ENCODE results near the gene ZFYVE21. TPM values are rescaled to one million over a fixed set of nuclear protein-coding genes. Genes with fewer than 3 reads are reported as not detected.
A peak's percentile ranks its signal among the peaks of the same experiment; 100 is the strongest.

ZFYVE21 gene
- total RNA-seq, 6 experiments from 2014 or later: 20.9 to 35.2 (median 27.6) TPM

GRCh38 chr14:103713304-103714062 lies 2.1 kb upstream of the ZFYVE21 start:
- no peaks in the 10 kb centered on the region for H3K36me3 ChIP-seq
- no peak for TF ChIP-seq POLR2A (IDR thresholded peaks at IDR 0.05)
- TF ChIP-seq, protein P1, sequence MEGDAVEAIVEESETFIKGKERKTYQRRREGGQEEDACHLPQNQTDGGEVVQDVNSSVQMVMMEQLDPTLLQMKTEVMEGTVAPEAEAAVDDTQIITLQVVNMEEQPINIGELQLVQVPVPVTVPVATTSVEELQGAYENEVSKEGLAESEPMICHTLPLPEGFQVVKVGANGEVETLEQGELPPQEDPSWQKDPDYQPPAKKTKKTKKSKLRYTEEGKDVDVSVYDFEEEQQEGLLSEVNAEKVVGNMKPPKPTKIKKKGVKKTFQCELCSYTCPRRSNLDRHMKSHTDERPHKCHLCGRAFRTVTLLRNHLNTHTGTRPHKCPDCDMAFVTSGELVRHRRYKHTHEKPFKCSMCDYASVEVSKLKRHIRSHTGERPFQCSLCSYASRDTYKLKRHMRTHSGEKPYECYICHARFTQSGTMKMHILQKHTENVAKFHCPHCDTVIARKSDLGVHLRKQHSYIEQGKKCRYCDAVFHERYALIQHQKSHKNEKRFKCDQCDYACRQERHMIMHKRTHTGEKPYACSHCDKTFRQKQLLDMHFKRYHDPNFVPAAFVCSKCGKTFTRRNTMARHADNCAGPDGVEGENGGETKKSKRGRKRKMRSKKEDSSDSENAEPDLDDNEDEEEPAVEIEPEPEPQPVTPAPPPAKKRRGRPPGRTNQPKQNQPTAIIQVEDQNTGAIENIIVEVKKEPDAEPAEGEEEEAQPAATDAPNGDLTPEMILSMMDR (IDR thresholded peaks at IDR 0.05): no peak
- DNase-seq (no peak), ATAC-seq (no peak)
- 86% methylated on average over 4 of the region's 18 CpGs for WGBS (ENCODE audit: insufficient coverage, low coverage, low lambda C conversion rate, missing lambda C conversion rate)
- H3K4me1 ChIP-seq: peaks cover 0 to 7% (median 2%) of the 10 kb centered on the region in 4 donors
- no peaks in the 10 kb centered on the region for H3K27me3 ChIP-seq
- no peak overlapping the region for H3K4me3 ChIP-seq
- no peaks in the 10 kb centered on the region for H3K9me3 ChIP-seq
- no peak overlapping the region for H3K27ac ChIP-seq
- intact Hi-C loops (cut with DNase I): no loop called here

GRCh38 chr14:103714063-103714724 lies 1.4 kb upstream of the ZFYVE21 start:
- TF ChIP-seq, protein P1 (IDR thresholded peaks at IDR 0.05): no peak
- no peak for TF ChIP-seq POLR2A (IDR thresholded peaks at IDR 0.05)
- WGBS (ENCODE audit: insufficient coverage, low coverage, low lambda C conversion rate, missing lambda C conversion rate): 64% methylated on average over 14 of the region's 16 CpGs

DNA sequence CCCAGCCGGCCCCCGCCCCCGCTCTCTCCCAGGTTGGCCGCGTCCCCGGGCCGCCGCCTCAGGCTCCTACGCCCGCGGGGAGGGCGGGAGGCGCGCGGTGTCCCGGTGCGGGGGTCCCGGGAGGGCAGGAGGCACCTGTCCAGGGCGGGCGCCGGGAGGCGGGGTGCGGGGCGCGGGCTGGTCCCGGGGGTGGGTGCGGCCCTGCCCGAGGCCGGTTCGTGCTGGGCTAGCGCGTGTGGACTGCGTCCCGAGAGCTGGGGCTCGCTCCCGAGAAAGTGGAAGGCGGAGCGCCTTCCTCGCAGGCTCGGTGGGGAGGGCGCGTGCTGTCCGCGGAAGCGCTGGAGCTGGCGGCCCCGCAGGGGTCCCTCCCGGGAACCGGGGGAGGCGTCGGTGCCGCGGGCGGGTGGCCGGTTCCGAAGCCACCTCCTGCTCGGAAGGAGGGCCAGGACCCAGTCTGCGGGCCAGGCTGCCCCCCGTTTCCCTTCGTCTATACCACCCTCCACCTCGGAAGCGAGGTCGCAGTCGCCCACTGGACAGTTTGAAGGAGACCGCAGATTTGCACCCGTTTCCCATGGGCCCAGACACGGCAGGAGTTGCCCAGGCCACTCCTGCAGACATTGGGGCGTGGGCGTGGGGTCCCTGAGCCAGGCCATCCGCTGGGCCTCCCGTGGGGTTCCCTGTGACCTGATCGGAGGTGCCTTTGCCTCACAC lies 636 bp downstream of the ZFYVE21 start:
- H3K4me3 ChIP-seq: peak overlapping the region; percentile 77 to 94 (median 91)
- intact Hi-C loops (cut with DNase I): no loop called here
- H3K36me3 ChIP-seq: no peaks in the 10 kb centered on the region
- TF ChIP-seq, protein P1 (IDR thresholded peaks at IDR 0.05): no peak
- TF ChIP-seq POLR2A (IDR thresholded peaks at IDR 0.05): no peak
- DNase-seq (peak in 2 of 3 donors; percentile 61 to 64), ATAC-seq (peak in 1 of 4 donors; percentile 10)
- H3K27me3 ChIP-seq: no peaks in the 10 kb centered on the region
- 9% methylated on average over 15 of the region's 72 CpGs for WGBS (ENCODE audit: insufficient coverage, low coverage, low lambda C conversion rate, missing lambda C conversion rate)
- peaks cover 0 to 7% (median 2%) of the 10 kb centered on the region in 4 donors for H3K4me1 ChIP-seq
- H3K9me3 ChIP-seq: no peaks in the 10 kb centered on the region
- peak overlapping the region in 2 of 3 donors; percentile 44 to 68 for H3K27ac ChIP-seq

More at GRCh38 chr14:103714063-103714724, 1.4 kb upstream of the ZFYVE21 start:
- Histone ChIP-seq H3K9me3 (no peaks in the 10 kb centered on the region), H3K4me1 (peaks cover 0 to 7% (median 2%) of the 10 kb centered on the region in 4 donors), H3K36me3 (no peaks in the 10 kb centered on the region), H3K27ac (no peak overlapping the region), H3K4me3 (peak overlapping the region in 1 of 3 donors; percentile 94), H3K27me3 (no peaks in the 10 kb centered on the region)
- ATAC-seq (no peak), DNase-seq (no peak)
- intact Hi-C loops (cut with DNase I): no loop called here

DNA sequence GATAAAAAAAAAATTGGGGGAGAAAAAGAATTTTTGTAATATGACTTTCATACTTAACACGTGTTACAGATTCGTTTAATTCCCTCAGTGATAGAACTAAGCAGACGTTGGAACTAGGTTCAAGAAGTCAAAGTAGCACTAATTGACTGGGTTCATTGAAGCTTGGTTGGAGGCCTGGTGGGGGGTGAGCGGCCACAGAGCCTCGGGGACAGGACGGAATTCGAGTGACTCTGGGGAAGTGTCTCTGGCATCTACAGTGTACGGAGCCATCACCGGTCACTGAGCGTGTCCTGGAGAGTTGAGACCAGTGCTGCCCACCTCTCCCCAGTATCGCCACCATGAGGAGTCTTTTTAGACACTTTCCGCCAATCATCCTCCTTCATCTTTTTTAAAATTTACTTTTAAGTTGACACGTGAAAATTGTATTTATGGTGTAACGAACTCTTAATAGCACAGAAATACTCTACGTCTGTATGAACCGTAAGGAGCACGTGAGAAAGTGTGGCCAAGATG lies 1.3 kb downstream of the ZFYVE21 start:
- Histone ChIP-seq H3K4me1 (peaks cover 0 to 7% (median 2%) of the 10 kb centered on the region in 4 donors), H3K27me3 (no peaks in the 10 kb centered on the region), H3K27ac (no peak overlapping the region), H3K36me3 (no peaks in the 10 kb centered on the region), H3K4me3 (peak overlapping the region; percentile 77 to 94 (median 91)), H3K9me3 (no peaks in the 10 kb centered on the region)
- ATAC-seq: no peak
- 74% methylated on average over 12 of the region's 17 CpGs for WGBS (ENCODE audit: insufficient coverage, low coverage, low lambda C conversion rate, missing lambda C conversion rate)
- intact Hi-C loops (cut with DNase I): no loop called here
- no peak for DNase-seq
- TF ChIP-seq, protein P1 (IDR thresholded peaks at IDR 0.05): no peak
- TF ChIP-seq POLR2A (IDR thresholded peaks at IDR 0.05): no peak
